SK-N-DZ (cell line): ENCODE results near the gene GPR89B.
"Not testable (repeated sequence)": the region's sequence is repeated elsewhere in the genome, so short reads cannot be mapped to it uniquely, and the experiment has no call there.

Source experiments
- DNase-seq: peaks from one replicate; pipeline ENCODE4 v3.0.0-alpha.2; 2015; ENCODE audit warnings: low spot score

Gene GPR89B

GRCh38 chr1:147935296-147935695 is 7.1 kb downstream of the GPR89B start:
- not testable (repeated sequence) for DNase-seq

GRCh38 chr1:147940456-147940855 is 12.2 kb downstream of the GPR89B start:
- DNase-seq: not testable (repeated sequence)

- DNase-seq: not testable (repeated sequence)
Observed at GRCh38 chr1:147942563-147942962, 14.3 kb downstream of the GPR89B start.

- not testable (repeated sequence) for DNase-seq
Observed at GRCh38 chr1:147949517-147949916, 21.3 kb downstream of the GPR89B start.

GRCh38 chr1:147958906-147959305 is 30.7 kb downstream of the GPR89B start:
- not testable (repeated sequence) for DNase-seq

- not testable (repeated sequence) for DNase-seq
Observed at GRCh38 chr1:147959680-147960079, 31.5 kb downstream of the GPR89B start.

- not testable (repeated sequence) for DNase-seq
Observed at GRCh38 chr1:147964575-147964974, 36.4 kb downstream of the GPR89B start.

GRCh38 chr1:147966657-147967056 is 38.4 kb downstream of the GPR89B start:
- DNase-seq: not testable (repeated sequence)

GRCh38 chr1:147978896-147979651 is 50.9 kb downstream of the GPR89B start:
- not testable (repeated sequence) for DNase-seq

- DNase-seq: not testable (repeated sequence)
Observed at GRCh38 chr1:147985374-147985773, 57.2 kb downstream of the GPR89B start.

GRCh38 chr1:147987893-147988292 is 59.7 kb downstream of the GPR89B start:
- DNase-seq: not testable (repeated sequence)

- DNase-seq: not testable (repeated sequence)
Observed at GRCh38 chr1:147992916-147993315, 64.7 kb downstream of the GPR89B start.

GRCh38 chr1:147993400-147993799 is 65.2 kb downstream of the GPR89B start:
- not testable (repeated sequence) for DNase-seq

- not testable (repeated sequence) for DNase-seq
Observed at GRCh38 chr1:147993825-147994615, 65.8 kb downstream of the GPR89B start.

- not testable (repeated sequence) for DNase-seq
Observed at GRCh38 chr1:147996088-147996487, 67.9 kb downstream of the GPR89B start.

- DNase-seq: not testable (repeated sequence)
Observed at GRCh38 chr1:148007724-148008123, 79.5 kb downstream of the GPR89B start.

- no peak for DNase-seq
Observed at GRCh38 chr1:148010527-148010926, 82.3 kb downstream of the GPR89B start.

- DNase-seq: not testable (repeated sequence)
Observed at GRCh38 chr1:148013177-148014144, 85.2 kb downstream of the GPR89B start.

- DNase-seq: not testable (repeated sequence)
Observed at GRCh38 chr1:148014289-148015200, 86.3 kb downstream of the GPR89B start.

GRCh38 chr1:148024918-148025317 is 96.7 kb downstream of the GPR89B start:
- DNase-seq: not testable (repeated sequence)
